Esophagus squamous epithelium (tissue), 5 donors: ENCODE measurements around the gene RELT. TPM values are rescaled to one million over a fixed set of nuclear protein-coding genes. Genes with fewer than 3 reads are reported as not detected.

ENCODE experiments used
- DNase-seq: peaks from one replicate; lab custom pipeline; 2025; lab: John Stamatoyannopoulos, UW
- H3K27ac ChIP-seq, 4 donors: fragments of 200-600 bp; sonication (generic); one replicate each; pipeline ENCODE4 v1.5.1; 2016 to 2019; ENCODE audit warnings: mild to moderate bottlenecking in 1 of 4
- H3K27me3 ChIP-seq, 4 donors: fragments of 200-600 bp; sonication (generic); 1 replicate in 3 of 4; 2 replicates in 1 of 4; pipeline versions ENCODE4 v1.5.1 to v1.6.0; 2017 to 2021; ENCODE audit warnings: antibody characterized with exemption in 1 of 4
- H3K36me3 ChIP-seq, 3 donors: fragments of 200-600 bp; sonication (generic); one replicate each; pipeline ENCODE4 v1.5.1; 2016 to 2019
- H3K4me1 ChIP-seq, 3 donors: fragments of 200-600 bp; sonication (generic); one replicate each; pipeline ENCODE4 v1.5.1; 2017 to 2019
- H3K4me3 ChIP-seq, 4 donors: fragments of 200-600 bp; sonication (generic); 1 replicate in 3 of 4; 2 replicates in 1 of 4; pipeline ENCODE4 v1.5.1; 2016 to 2019; ENCODE audit warnings: mild to moderate bottlenecking in 2 of 4, moderate library complexity in 1 of 4
- H3K9me3 ChIP-seq, 3 donors: fragments of 200-600 bp; sonication (generic); one replicate each; pipeline ENCODE4 v1.5.1; 2016 to 2019
- CTCF ChIP-seq, 6 experiments: fragments of 450-650 bp in 4 of 6; fragments of 200-600 bp in 2 of 6; sonication (generic) in 2 of 6; IDR thresholded peaks; one replicate each; pipeline ENCODE4 v1.5.1; 2016 to 2019; ENCODE audit warnings: antibody characterized with exemption in 6 of 6, mild to moderate bottlenecking in 4 of 6, moderate library complexity in 4 of 6
- POLR2A ChIP-seq, 4 donors: fragments of 450-650 bp; IDR thresholded peaks; one replicate each; pipeline ENCODE4 v1.6.1; 2017; ENCODE audit warnings: antibody characterized with exemption in 4 of 4, mild to moderate bottlenecking in 4 of 4, moderate library complexity in 3 of 4
- WGBS, 2 donors: methylation state at CpG; one replicate each; pipeline ENCODE4 v1.1.5; 2018; 5-methylcytosine and 5-hydroxymethylcytosine counted together
- intact Hi-C: fragments of 100-400 bp; cut with DNase I; formaldehyde crosslinking; loops from one replicate; pipeline ENCODE4 v1.15.0; 2022
- total RNA-seq, 4 donors: library from RNA; depleted of rRNA; stranded (reverse); fragments of >200 nt; gene quantifications; one replicate each; pipeline ENCODE4 v1.1.0, GENCODE V29; 2016
- donor health status: DM: yes; HTN: yes; CAD: no.

RELT gene
- total RNA-seq, 4 donors from 2014 or later, result 3.7 to 8.8 (median 5.3) TPM

- 84 to 97% methylated on average over 5 of the region's 7 CpGs for WGBS, 2 donors
- DNase-seq, result no peak
- peak overlapping the region in 3 of 4 donors; percentile 10 to 82 (median 26) for H3K27ac ChIP-seq
- no peaks in the 10 kb centered on the region for H3K27me3 ChIP-seq
- no peak overlapping the region for H3K4me3 ChIP-seq
- no peaks in the 10 kb centered on the region for H3K36me3 ChIP-seq
- intact Hi-C loops, result no loop called here
- no peak for TF ChIP-seq POLR2A (IDR thresholded peaks at IDR 0.05)
- TF ChIP-seq CTCF (IDR thresholded peaks at IDR 0.05), result no peak
- H3K4me1 ChIP-seq, result peaks cover 47 to 95% (median 49%) of the 10 kb centered on the region in 3 donors
- H3K9me3 ChIP-seq, result no peaks in the 10 kb centered on the region
These were observed 7.9 kb downstream of the RELT start for GRCh38 chr11:73384125-73384441.

GRCh38 chr11:73384531-73384871 is 8.3 kb downstream of the RELT start:
- no peaks in the 10 kb centered on the region for H3K27me3 ChIP-seq
- intact Hi-C loops, result no loop called here
- H3K4me3 ChIP-seq, result no peak overlapping the region
- WGBS, 2 donors, result 40% methylated on average over 1 of the region's 4 CpGs; no CpG with 5 or more reads in 1 of the 2 donors
- H3K4me1 ChIP-seq, result peaks cover 48 to 95% (median 52%) of the 10 kb centered on the region in 3 donors
- no peak for DNase-seq
- TF ChIP-seq CTCF (IDR thresholded peaks at IDR 0.05), result no peak
- no peak for TF ChIP-seq POLR2A (IDR thresholded peaks at IDR 0.05)
- H3K36me3 ChIP-seq, result no peaks in the 10 kb centered on the region
- no peaks in the 10 kb centered on the region for H3K9me3 ChIP-seq
- H3K27ac ChIP-seq, result peak overlapping the region in 3 of 4 donors; percentile 10 to 82 (median 44)

GRCh38 chr11:73384872-73385689 is 8.9 kb downstream of the RELT start:
- Histone ChIP-seq H3K27me3 (no peaks in the 10 kb centered on the region), H3K36me3 (no peaks in the 10 kb centered on the region), H3K4me3 (no peak overlapping the region), H3K9me3 (no peaks in the 10 kb centered on the region), H3K4me1 (peaks cover 48 to 92% (median 52%) of the 10 kb centered on the region in 3 donors), H3K27ac (peak overlapping the region; percentile 17 to 82 (median 36))
- TF ChIP-seq POLR2A (IDR thresholded peaks at IDR 0.05), result no peak
- no peak for TF ChIP-seq CTCF (IDR thresholded peaks at IDR 0.05)
- WGBS, 2 donors, result 47 to 48% methylated on average over 11 to 12 of the region's 21 CpGs
- peak; percentile 37 for DNase-seq
- intact Hi-C loops, result no loop called here

GRCh38 chr11:73386016-73386415 is 9.8 kb downstream of the RELT start:
- H3K36me3 ChIP-seq, result peaks cover 0 to 7% (median 0%) of the 10 kb centered on the region in 3 donors
- no peaks in the 10 kb centered on the region for H3K9me3 ChIP-seq
- peak overlapping the region in 3 of 4 donors; percentile 27 to 82 (median 44) for H3K27ac ChIP-seq
- intact Hi-C loops, result no loop called here
- WGBS, 2 donors, result 68 to 72% methylated on average over 4 to 8 of the region's 8 CpGs
- no peaks in the 10 kb centered on the region for H3K27me3 ChIP-seq
- no peak for DNase-seq
- H3K4me3 ChIP-seq, result no peak overlapping the region
- peaks cover 48 to 87% (median 52%) of the 10 kb centered on the region in 3 donors for H3K4me1 ChIP-seq
- no peak for TF ChIP-seq CTCF (IDR thresholded peaks at IDR 0.05)
- no peak for TF ChIP-seq POLR2A (IDR thresholded peaks at IDR 0.05)

- TF ChIP-seq CTCF (IDR thresholded peaks at IDR 0.05) (no peak), POLR2A (IDR thresholded peaks at IDR 0.05) (no peak)
- peaks cover 0 to 12% (median 0%) of the 10 kb centered on the region in 3 donors for H3K36me3 ChIP-seq
- intact Hi-C loops, result no loop called here
- H3K9me3 ChIP-seq, result no peaks in the 10 kb centered on the region
- H3K4me1 ChIP-seq, result peaks cover 48 to 82% (median 52%) of the 10 kb centered on the region in 3 donors
- WGBS, 2 donors, result 80 to 95% methylated on average over 3 to 4 of the region's 8 CpGs
- DNase-seq, result no peak
- H3K4me3 ChIP-seq, result no peak overlapping the region
- peak overlapping the region in 3 of 4 donors; percentile 29 to 82 (median 44) for H3K27ac ChIP-seq
- H3K27me3 ChIP-seq, result no peaks in the 10 kb centered on the region
These were observed 10.3 kb downstream of the RELT start for GRCh38 chr11:73386546-73386945.
